ENCODE results near the gene SSU72. TPM values are rescaled to one million over a fixed set of nuclear protein-coding genes. Genes with fewer than 3 reads are reported as not detected.

Gene SSU72
- total RNA-seq, 1 experiment from 2014 or later, result 179 TPM

- no peak overlapping the region for H4K5ac ChIP-seq (ENCODE audit: insufficient read length, low read depth, low read length)
Measured at GRCh38 chr1:1544544-1544943, 30.1 kb downstream of the SSU72 start.

More at GRCh38 chr1:1544544-1544943, 30.1 kb downstream of the SSU72 start:
- Histone ChIP-seq H3K23ac (ENCODE audit: insufficient read length, low read depth, low read length) (no peak overlapping the region), H3K79me1 (ENCODE audit: insufficient read depth, low read depth, low read length, poor library complexity, severe bottlenecking) (no peaks in the 10 kb centered on the region), H3K4me2 (ENCODE audit: insufficient read depth, insufficient read length, low read length) (no peak overlapping the region), H4K8ac (replicated peaks; ENCODE audit: insufficient read length, low read depth, low read length) (no peak overlapping the region), H2BK20ac (ENCODE audit: low read depth, low read length, poor library complexity, severe bottlenecking) (no peak overlapping the region), H3T11ph (ENCODE audit: low read length) (no peak overlapping the region), H3K23me2 (ENCODE audit: insufficient read length, low read depth, low read length, poor library complexity, severe bottlenecking) (peaks cover 4% of the 10 kb centered on the region), H3K14ac (ENCODE audit: insufficient read depth, low read length) (no peak overlapping the region), H3K18ac (ENCODE audit: insufficient read length, low read depth, low read length) (no peak overlapping the region), H2BK12ac (ENCODE audit: insufficient read length, low read depth, low read length) (no peak overlapping the region), H3K9me3 (ENCODE audit: control insufficient read depth, low read depth, low read length) (no peaks in the 10 kb centered on the region), H3K9ac (ENCODE audit: extremely low read depth, insufficient read length, low read length) (no peak overlapping the region), H3K4ac (ENCODE audit: low read depth, low read length) (no peak overlapping the region), H2BK15ac (ENCODE audit: low read depth, low read length) (no peak overlapping the region), H3K4me1 (ENCODE audit: insufficient read depth, low read length) (no peaks in the 10 kb centered on the region), H4K91ac (ENCODE audit: insufficient read length, low read depth, low read length) (no peak overlapping the region), H4K20me1 (ENCODE audit: control insufficient read depth, insufficient read depth, insufficient read length) (no peaks in the 10 kb centered on the region), H2AFZ (ENCODE audit: low read length) (no peak overlapping the region), H3K56ac (ENCODE audit: insufficient read length, low read depth, low read length) (no peak overlapping the region), H3K79me2 (ENCODE audit: insufficient read depth, low read length) (no peaks in the 10 kb centered on the region), H3K27me3 (ENCODE audit: insufficient read depth, low read length) (no peaks in the 10 kb centered on the region), H2AK5ac (ENCODE audit: insufficient read length, low read length) (no peak overlapping the region), H2BK5ac (ENCODE audit: insufficient read length, low read length) (no peak overlapping the region), H3K27ac (ENCODE audit: insufficient read length, low read depth, low read length) (no peak overlapping the region), H2BK120ac (ENCODE audit: low read depth, low read length, poor library complexity, severe bottlenecking) (no peak overlapping the region)
- Mint-ChIP-seq H3K27ac (peak overlapping the region in 1 of 3 experiments; percentile 27; a peak in 2 of 7 replicates), H3K36me3 (ENCODE audit: insufficient read depth in 1 of 3, low read depth in 3 of 3) (peaks cover 2 to 39% (median 32%) of the 10 kb centered on the region in 3 experiments; a peak in 6 of 7 replicates), H3K9me3 (no peaks in the 10 kb centered on the region), H3K4me3 (no peak overlapping the region), H3K4me1 (no peaks in the 10 kb centered on the region), H3K27me3 (ENCODE audit: low read depth) (no peaks in the 10 kb centered on the region; the same call in 1 of the 2 replicates)
- DNase-seq, result no peak
- TF ChIP-seq, protein P1, sequence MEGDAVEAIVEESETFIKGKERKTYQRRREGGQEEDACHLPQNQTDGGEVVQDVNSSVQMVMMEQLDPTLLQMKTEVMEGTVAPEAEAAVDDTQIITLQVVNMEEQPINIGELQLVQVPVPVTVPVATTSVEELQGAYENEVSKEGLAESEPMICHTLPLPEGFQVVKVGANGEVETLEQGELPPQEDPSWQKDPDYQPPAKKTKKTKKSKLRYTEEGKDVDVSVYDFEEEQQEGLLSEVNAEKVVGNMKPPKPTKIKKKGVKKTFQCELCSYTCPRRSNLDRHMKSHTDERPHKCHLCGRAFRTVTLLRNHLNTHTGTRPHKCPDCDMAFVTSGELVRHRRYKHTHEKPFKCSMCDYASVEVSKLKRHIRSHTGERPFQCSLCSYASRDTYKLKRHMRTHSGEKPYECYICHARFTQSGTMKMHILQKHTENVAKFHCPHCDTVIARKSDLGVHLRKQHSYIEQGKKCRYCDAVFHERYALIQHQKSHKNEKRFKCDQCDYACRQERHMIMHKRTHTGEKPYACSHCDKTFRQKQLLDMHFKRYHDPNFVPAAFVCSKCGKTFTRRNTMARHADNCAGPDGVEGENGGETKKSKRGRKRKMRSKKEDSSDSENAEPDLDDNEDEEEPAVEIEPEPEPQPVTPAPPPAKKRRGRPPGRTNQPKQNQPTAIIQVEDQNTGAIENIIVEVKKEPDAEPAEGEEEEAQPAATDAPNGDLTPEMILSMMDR (conservative IDR thresholded peaks at IDR 0.05), result no peak
- no CpG with 5 or more reads among the region's 10 CpGs for WGBS (ENCODE audit: extremely low coverage, insufficient read length, low lambda C conversion rate)
